Neural progenitor cell (in vitro differentiated cells): Measurements from ENCODE around the gene TPSAB1. TPM values are rescaled to one million over a fixed set of nuclear protein-coding genes. Genes with fewer than 3 reads are reported as not detected.

Source experiments
- DNase-seq: peaks from one replicate; pipeline ENCODE4 v3.0.0-alpha.2; 2016; ENCODE audit warnings: low spot score
- H2AFZ ChIP-seq: fragments of 200-600 bp; sonication (generic); replicated peaks from 2 replicates; pipeline ENCODE4 v1.6.1; 2016; ENCODE audit warnings: antibody characterized with exemption
- H3F3A ChIP-seq: fragments of 200-600 bp; sonication (generic); 2 replicates; pipeline ENCODE4 v1.6.1; 2016; ENCODE audit warnings: antibody characterized with exemption, low read depth
- H3K27ac ChIP-seq: fragments of 200-600 bp; sonication (generic); 2 replicates; pipeline ENCODE4 v1.5.1; 2016; ENCODE audit warnings: mild to moderate bottlenecking
- H3K27me3 ChIP-seq: fragments of 200-600 bp; sonication (generic); 2 replicates; pipeline ENCODE4 v1.6.1; 2016; ENCODE audit warnings: mild to moderate bottlenecking, moderate library complexity
- H3K36me3 ChIP-seq: fragments of 200-600 bp; sonication (generic); 2 replicates; pipeline ENCODE4 v1.5.1; 2016
- H3K4me1 ChIP-seq: fragments of 200-600 bp; sonication (generic); 2 replicates; pipeline ENCODE4 v1.6.1; 2016; ENCODE audit warnings: mixed run types
- H3K4me2 ChIP-seq: fragments of 200-600 bp; sonication (generic); 2 replicates; pipeline ENCODE4 v1.6.1; 2016
- H3K4me3 ChIP-seq: fragments of 200-600 bp; sonication (generic); 2 replicates; pipeline ENCODE4 v1.5.1; 2016
- H3K79me2 ChIP-seq: fragments of 200-600 bp; sonication (generic); 2 replicates; pipeline ENCODE4 v1.6.1; 2016; ENCODE audit warnings: low read depth
- H3K9ac ChIP-seq: fragments of 200-600 bp; sonication (generic); 2 replicates; pipeline ENCODE4 v1.6.1; 2016
- H3K9me3 ChIP-seq: fragments of 200-600 bp; sonication (generic); 2 replicates; pipeline ENCODE4 v1.5.1; 2016; ENCODE audit warnings: low read depth
- H4K20me1 ChIP-seq: fragments of 200-600 bp; sonication (generic); 2 replicates; pipeline ENCODE4 v1.6.1; 2016; ENCODE audit warnings: low read depth
- H3K27ac Mint-ChIP-seq: 3 replicates; pipeline ENCODE4 v1.8.0; 2021; ENCODE audit warnings: mixed read lengths
- H3K27me3 Mint-ChIP-seq: 2 replicates; pipeline ENCODE4 v1.8.0; 2022; ENCODE audit warnings: low read depth, mild to moderate bottlenecking, inconsistent platforms, moderate library complexity, mixed read lengths; ENCODE audit not compliant: insufficient read depth
- H3K36me3 Mint-ChIP-seq: 3 replicates; pipeline ENCODE4 v1.8.0; 2021; ENCODE audit warnings: mixed read lengths
- H3K4me1 Mint-ChIP-seq: 3 replicates; pipeline ENCODE4 v1.8.0; 2021; ENCODE audit warnings: mixed read lengths
- H3K4me3 Mint-ChIP-seq: 3 replicates; pipeline ENCODE4 v1.8.0; 2021; ENCODE audit warnings: mild to moderate bottlenecking, moderate library complexity, mixed read lengths
- H3K9me3 Mint-ChIP-seq: 3 replicates; pipeline ENCODE4 v1.8.0; 2020; ENCODE audit warnings: mixed read lengths
- CTCF ChIP-seq: fragments of 200-600 bp; sonication (generic); IDR thresholded peaks from 2 replicates; pipeline ENCODE4 v1.5.1; 2017; ENCODE audit warnings: antibody characterized with exemption, mild to moderate bottlenecking
- EZH2 ChIP-seq: fragments of 200-600 bp; sonication (generic); IDR thresholded peaks from 2 replicates; pipeline ENCODE4 v1.6.1; 2017; ENCODE audit warnings: antibody characterized with exemption, mild to moderate bottlenecking, moderate library complexity
- EZH2phosphoT487 ChIP-seq: fragments of 200-600 bp; sonication (generic); IDR thresholded peaks from 2 replicates; pipeline ENCODE4 v1.6.1; 2017; ENCODE audit warnings: antibody characterized with exemption
- total RNA-seq: library from RNA; depleted of rRNA; stranded (reverse); fragments of >200 nt; gene quantifications from 2 replicates; pipeline ENCODE4 v1.2.3, GENCODE V29; 2015; ENCODE audit warnings: low replicate concordance

The TPSAB1 gene
- total RNA-seq, 1 donor from 2014 or later = not detected

DNA sequence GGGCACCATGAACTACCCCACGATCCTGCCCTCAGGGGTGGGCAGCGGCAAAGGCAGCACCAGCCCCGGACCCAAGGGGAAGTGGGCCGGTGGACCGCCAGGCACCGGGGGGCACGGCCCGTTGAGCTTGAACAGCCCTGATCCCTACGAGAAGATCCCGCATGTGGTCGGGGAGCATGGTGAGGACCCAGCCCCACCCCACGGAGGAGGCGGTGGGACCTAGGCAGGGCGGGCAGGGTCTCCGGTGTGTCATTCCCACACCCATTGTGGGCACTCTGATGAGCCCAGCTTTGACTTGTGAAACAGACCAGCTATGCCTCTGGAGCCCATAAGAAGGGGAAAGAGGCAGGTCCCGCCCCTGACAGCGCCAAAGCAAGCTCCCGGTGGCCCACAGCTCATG is 38.2 kb upstream of the TPSAB1 start:
- Histone ChIP-seq H4K20me1 (peaks cover 21% of the 10 kb centered on the region), H3F3A (no peaks in the 10 kb centered on the region), H2AFZ (no peak overlapping the region), H3K9me3 (no peaks in the 10 kb centered on the region), H3K4me1 (no peaks in the 10 kb centered on the region), H3K4me3 (no peak overlapping the region), H3K4me2 (no peak overlapping the region), H3K27me3 (no peaks in the 10 kb centered on the region), H3K9ac (no peak overlapping the region), H3K79me2 (no peaks in the 10 kb centered on the region), H3K27ac (no peak overlapping the region), H3K36me3 (no peaks in the 10 kb centered on the region)
- H3K4me1 Mint-ChIP-seq = peaks cover 4% of the 10 kb centered on the region
- H3K9me3 Mint-ChIP-seq = no peaks in the 10 kb centered on the region
- peaks cover 2% of the 10 kb centered on the region for H3K27me3 Mint-ChIP-seq
- H3K36me3 Mint-ChIP-seq = peaks cover 6% of the 10 kb centered on the region
- H3K27ac Mint-ChIP-seq = no peak overlapping the region
- TF ChIP-seq EZH2 = no peak
- TF ChIP-seq CTCF = no peak
- no peak for TF ChIP-seq EZH2phosphoT487
- DNase-seq = no peak
- H3K4me3 Mint-ChIP-seq = no peak overlapping the region

- no peaks in the 10 kb centered on the region for H3K4me1 Mint-ChIP-seq
- DNase-seq = no peak
- Histone ChIP-seq H3K4me1 (no peaks in the 10 kb centered on the region), H4K20me1 (peaks cover 9% of the 10 kb centered on the region), H2AFZ (no peak overlapping the region), H3K9ac (no peak overlapping the region), H3K27ac (no peak overlapping the region), H3K9me3 (no peaks in the 10 kb centered on the region), H3F3A (no peaks in the 10 kb centered on the region), H3K27me3 (no peaks in the 10 kb centered on the region), H3K36me3 (no peaks in the 10 kb centered on the region), H3K79me2 (no peaks in the 10 kb centered on the region), H3K4me2 (no peak overlapping the region), H3K4me3 (no peak overlapping the region)
- H3K36me3 Mint-ChIP-seq = peaks cover 6% of the 10 kb centered on the region
- no peaks in the 10 kb centered on the region for H3K9me3 Mint-ChIP-seq
- H3K4me3 Mint-ChIP-seq = no peak overlapping the region
- H3K27me3 Mint-ChIP-seq = peaks cover 1% of the 10 kb centered on the region
- no peak overlapping the region for H3K27ac Mint-ChIP-seq
- TF ChIP-seq CTCF (no peak), EZH2 (no peak), EZH2phosphoT487 (no peak)
Measured at GRCh38 chr16:1204933-1205332, 35.6 kb upstream of the TPSAB1 start.

- H3K27me3 Mint-ChIP-seq = no peaks in the 10 kb centered on the region
- H3K4me3 ChIP-seq = no peak overlapping the region
- H3K36me3 ChIP-seq = no peaks in the 10 kb centered on the region
- H3K9me3 Mint-ChIP-seq = no peaks in the 10 kb centered on the region
- no peaks in the 10 kb centered on the region for H3F3A ChIP-seq
- H3K9me3 ChIP-seq = no peaks in the 10 kb centered on the region
- no peak overlapping the region for H3K27ac Mint-ChIP-seq
- no peak overlapping the region for H3K4me3 Mint-ChIP-seq
- no peak for DNase-seq
- peaks cover 3% of the 10 kb centered on the region for H3K36me3 Mint-ChIP-seq
- TF ChIP-seq EZH2 (no peak), EZH2phosphoT487 (no peak), CTCF (no peak)
- peaks cover 4% of the 10 kb centered on the region for H4K20me1 ChIP-seq
- no peak overlapping the region for H3K9ac ChIP-seq
- H3K27ac ChIP-seq = no peak overlapping the region
- H3K27me3 ChIP-seq = no peaks in the 10 kb centered on the region
- H3K4me1 ChIP-seq = no peaks in the 10 kb centered on the region
- no peak overlapping the region for H3K4me2 ChIP-seq
- no peaks in the 10 kb centered on the region for H3K4me1 Mint-ChIP-seq
- H2AFZ ChIP-seq = no peak overlapping the region
- no peaks in the 10 kb centered on the region for H3K79me2 ChIP-seq
Measured at GRCh38 chr16:1206326-1206725, 34.2 kb upstream of the TPSAB1 start.
